ENCODE data around the gene IL12RB1.

The IL12RB1 gene

GRCh38 chr19:18009412-18010066, 77.2 kb downstream of the IL12RB1 start:
- Histone ChIP-seq H3K9me3 (ENCODE audit: control insufficient read depth, low read length) (no peaks in the 10 kb centered on the region), H3K4me3 (ENCODE audit: insufficient read depth, low read depth, low read length) (no peak overlapping the region), H3K4me1 (ENCODE audit: control insufficient read depth, insufficient read depth, low read length) (peaks cover 12% of the 10 kb centered on the region), H3K27me3 (ENCODE audit: control insufficient read depth, insufficient read depth, low read length, poor library complexity, severe bottlenecking) (peaks cover 7% of the 10 kb centered on the region), H3K27ac (ENCODE audit: insufficient read depth, low read depth, low read length, poor library complexity, severe bottlenecking) (no peak overlapping the region), H3K36me3 (ENCODE audit: control insufficient read depth, insufficient read depth, low read length) (no peaks in the 10 kb centered on the region)
- 95% methylated on average over 37 of the region's 37 CpGs for WGBS, 2 experiments
